ENCODE results near the gene UBQLN4.

UBQLN4 gene

GRCh38 chr1:156053768-156054499 is at the start of gene UBQLN4:
Gene UBQLN4, minus strand, starts transcription at chr1:156053798. Its CDS starts 97 bp downstream, at chr1:156053701.
- peak; percentile 94 for DNase-seq

DNA sequence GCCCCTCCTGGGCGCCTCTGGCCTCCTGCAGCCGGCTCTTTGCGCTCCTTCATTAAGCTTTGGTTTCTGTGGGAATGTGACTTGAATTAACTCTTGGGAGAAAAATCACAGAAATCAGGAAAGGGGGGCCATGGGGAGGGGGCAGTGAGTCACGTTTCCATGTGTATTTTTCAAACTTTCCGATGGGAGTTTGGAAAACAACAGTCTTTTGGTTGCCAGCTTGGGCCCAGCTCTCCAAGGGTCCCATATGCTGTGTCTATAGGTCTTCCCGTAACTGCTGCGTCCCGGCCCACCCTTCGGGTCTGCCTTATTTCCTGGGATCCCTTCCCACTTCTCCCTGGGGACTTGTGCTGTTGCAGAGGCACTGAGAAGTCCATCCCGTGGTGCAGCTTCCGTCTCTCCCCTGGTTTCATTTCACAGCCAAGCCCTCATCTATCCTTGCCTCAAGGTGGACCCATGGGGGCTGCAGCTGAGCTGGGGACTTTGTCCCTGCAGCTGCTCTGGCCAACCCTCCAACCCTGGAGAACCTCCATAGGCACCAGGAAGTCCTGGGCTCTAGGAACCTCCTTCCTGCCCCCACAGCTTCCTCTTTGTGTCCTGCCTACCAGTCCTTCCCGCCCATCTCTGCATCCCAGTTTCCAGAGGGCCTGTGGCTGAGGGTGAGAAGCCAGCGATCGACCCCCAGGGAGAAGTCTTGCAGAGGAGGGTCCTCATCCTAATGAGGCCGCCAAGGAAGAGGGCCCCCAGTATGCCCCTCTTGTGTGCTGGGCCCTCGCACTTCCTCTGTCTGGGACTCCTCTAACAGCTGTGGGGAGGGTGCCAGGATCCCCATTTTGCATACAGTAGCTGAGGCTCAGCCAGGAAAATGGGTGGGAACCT is 49.3 kb upstream of the UBQLN4 start:
- peak; percentile 61 for DNase-seq

- no peak for DNase-seq
These were observed 48.3 kb upstream of the UBQLN4 start for GRCh38 chr1:156101880-156102279.

DNA sequence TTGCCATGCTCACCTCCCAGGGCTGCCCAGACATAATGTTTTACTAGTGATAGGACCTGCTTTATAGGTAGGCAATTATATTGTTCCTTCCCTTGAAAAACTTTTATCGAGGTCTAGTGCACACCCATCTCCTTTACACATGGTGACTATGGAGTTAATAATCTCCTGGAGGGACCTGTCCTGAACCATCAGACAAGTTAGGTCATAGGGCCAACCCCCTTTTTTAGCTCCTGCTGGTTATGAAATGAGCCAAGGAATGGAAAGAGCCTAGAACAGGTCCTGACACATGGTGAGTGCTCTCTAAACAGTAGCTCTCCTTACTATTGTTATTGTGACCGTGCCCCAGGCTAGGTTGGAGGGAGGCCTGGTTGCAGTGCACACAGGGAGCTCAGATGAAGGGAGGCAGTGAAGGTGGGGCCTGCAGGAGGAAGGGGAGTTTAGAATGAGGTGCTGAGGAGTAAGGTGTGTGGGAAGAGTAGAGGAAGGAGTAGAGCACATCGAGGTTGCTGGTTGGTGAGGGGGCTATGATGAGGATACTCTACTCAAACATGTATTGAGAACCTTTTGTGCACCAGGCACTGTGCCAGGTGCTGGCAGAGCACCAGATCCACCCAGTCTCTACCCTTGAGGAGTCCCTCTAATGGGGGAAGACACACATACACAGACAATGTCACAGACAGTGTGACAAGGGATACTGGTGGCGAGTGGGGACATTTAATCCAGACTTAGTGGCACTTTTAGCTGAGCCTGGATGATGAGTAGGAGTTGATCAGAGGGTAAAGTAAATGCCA is 46.8 kb upstream of the UBQLN4 start:
- DNase-seq: no peak

- no peak for DNase-seq
These were observed 45.7 kb upstream of the UBQLN4 start for GRCh38 chr1:156099282-156099681.

GRCh38 chr1:156098784-156099183 is 45.2 kb upstream of the UBQLN4 start:
- DNase-seq: no peak

- peak; percentile 67 for DNase-seq
These were observed 44.0 kb upstream of the UBQLN4 start for GRCh38 chr1:156097499-156098178.

- peak; percentile 90 for DNase-seq
These were observed 43.2 kb upstream of the UBQLN4 start for GRCh38 chr1:156096640-156097391.

DNA sequence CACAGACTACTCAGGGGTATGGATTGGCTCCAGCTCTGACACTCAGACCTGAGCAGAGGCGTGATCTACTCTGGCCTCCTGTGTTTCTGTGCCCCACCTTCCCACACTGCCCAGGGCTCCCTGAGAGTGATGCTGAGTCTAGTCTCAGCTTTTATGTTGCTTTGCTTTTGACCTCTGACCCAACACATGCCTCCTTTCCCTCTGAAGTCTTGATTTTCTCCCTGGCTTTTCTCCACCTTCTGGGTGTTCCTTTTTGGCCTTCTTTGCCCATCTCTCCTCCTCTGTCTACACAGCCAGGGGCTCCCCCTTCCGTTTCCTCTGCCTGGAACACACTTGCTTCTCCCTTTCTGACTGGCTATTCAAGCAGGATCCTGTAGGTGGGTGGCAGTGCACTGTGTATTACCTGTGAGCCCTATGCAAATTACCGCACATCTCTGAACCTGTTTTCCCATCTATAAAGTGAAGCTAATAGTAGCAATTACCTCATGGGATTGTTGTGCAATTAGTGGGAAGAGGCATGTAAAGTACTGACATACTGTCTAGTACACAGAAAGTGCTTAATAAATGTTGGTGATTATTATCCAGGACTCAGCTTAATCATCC is 42.4 kb upstream of the UBQLN4 start:
- no peak for DNase-seq

DNA sequence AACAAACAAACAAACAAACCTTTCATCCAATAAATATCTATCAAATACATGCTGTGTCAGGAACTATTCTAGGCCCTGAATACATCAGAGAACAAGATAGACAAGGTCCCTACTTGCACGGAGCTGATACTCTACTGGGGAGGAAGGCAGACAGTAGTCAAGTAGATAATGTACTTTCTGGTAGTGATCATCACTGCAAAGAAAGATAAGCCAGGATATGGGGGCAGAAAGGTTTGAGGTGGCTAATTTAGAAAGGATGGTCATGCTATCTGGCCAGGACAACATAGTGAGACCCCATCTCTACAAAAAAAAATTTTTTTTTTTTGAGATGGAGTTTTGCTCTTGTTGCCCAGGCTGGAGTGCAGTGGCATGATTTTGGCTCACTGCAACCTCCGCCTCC is 38.0 kb upstream of the UBQLN4 start:
- no peak for DNase-seq

DNA sequence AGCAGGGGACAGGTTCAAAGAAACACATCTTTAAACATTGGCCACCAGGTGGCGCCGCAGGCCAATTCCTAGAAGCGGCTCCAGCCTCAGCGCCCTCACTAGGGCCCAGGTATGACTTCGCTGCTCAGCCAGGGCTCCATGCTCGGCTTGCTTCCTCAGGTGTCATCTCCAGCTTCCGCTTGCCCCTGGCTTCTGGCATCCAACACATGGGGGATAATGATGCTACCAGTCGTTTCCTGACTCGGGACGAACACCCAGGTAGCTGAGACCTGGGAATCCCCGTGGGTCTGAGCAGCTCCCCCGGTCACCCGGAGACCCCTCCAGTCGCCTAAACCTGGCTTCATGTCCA is 37.2 kb upstream of the UBQLN4 start:
- peak; percentile 87 for DNase-seq

DNA sequence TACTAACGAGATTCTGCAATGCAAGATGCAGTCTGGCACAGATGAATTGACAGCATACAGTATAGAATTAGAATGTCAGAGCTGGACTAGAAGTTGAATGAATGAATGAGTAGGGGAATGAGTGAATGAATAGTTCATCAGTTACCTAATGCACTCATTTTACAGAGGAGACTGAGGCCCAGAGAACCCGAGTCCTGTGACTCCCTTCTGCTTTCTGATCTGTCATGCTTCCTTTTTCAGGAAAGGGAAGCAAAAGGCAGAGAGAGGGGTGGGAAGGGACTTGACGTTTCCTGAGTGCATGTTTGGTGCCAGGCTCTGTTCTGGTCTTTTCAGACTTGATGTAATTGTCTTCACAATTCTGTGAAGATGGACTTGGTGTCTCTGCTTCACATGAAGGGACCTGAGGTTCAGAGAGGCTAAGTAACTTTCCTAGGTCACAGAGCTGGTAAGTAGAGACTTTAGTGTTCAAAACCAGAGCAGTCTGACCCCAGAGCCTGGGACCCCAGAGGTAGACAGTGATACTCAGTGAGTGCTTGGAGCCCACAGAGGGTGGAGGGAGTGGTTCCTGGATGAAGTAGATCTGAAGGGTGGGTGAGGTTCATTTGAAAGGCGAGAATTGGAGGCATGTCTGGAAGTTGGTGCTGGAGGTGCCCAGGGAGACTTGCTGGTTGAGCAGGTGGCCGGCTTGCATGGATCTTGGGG is 36.7 kb upstream of the UBQLN4 start:
- DNase-seq: peak; percentile 85

- DNase-seq: no peak
These were observed 36.1 kb upstream of the UBQLN4 start for GRCh38 chr1:156089704-156090103.

- DNase-seq: no peak
These were observed 32.7 kb upstream of the UBQLN4 start for GRCh38 chr1:156086256-156086662.

DNA sequence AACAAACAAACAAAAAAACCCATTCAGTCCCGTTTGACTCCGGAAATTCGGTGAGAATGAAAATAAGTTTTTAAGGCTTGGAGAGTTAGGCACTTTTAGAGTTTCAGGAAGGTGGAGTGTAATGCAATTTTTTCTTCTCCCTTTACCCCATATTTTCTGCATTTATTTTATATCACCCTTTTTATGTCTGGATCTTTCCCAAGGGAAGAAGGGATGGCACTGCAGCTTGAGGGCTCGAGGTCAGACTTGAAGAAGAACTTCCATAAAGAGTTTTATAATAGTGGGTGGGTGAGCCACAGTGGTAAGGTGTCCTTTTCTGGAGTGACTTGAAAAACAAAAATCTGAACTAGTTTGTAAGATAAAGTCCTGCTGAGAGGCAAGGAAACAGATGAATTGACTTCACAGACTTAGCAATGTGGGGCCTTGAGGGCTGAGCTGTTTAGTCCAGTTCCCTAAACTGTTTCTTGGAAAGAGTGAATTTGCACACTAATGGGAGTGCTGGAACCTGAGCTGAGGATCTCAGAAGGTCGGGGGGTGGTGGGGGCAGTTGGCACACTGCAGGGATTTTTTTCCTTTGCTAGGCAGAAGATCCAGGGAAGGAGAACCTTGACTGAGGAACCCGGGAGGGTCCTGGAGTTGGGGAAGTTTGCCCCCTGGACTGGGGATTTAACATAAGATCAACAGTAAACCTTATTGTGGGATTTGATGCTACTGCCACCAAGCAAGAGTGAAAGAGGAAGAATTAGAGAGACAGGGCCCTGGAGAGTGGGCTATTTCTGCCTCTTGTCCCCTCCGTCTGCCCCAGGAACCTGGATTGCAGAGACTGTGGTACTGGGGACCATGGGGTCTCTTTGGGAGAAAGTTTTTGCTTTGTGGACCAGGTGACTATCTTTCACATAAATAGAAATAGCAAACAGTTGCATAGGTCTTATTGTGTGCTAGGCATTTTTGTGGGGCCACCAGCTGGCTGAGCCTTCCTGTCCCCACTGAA is 30.5 kb upstream of the UBQLN4 start:
- no peak for DNase-seq

DNA sequence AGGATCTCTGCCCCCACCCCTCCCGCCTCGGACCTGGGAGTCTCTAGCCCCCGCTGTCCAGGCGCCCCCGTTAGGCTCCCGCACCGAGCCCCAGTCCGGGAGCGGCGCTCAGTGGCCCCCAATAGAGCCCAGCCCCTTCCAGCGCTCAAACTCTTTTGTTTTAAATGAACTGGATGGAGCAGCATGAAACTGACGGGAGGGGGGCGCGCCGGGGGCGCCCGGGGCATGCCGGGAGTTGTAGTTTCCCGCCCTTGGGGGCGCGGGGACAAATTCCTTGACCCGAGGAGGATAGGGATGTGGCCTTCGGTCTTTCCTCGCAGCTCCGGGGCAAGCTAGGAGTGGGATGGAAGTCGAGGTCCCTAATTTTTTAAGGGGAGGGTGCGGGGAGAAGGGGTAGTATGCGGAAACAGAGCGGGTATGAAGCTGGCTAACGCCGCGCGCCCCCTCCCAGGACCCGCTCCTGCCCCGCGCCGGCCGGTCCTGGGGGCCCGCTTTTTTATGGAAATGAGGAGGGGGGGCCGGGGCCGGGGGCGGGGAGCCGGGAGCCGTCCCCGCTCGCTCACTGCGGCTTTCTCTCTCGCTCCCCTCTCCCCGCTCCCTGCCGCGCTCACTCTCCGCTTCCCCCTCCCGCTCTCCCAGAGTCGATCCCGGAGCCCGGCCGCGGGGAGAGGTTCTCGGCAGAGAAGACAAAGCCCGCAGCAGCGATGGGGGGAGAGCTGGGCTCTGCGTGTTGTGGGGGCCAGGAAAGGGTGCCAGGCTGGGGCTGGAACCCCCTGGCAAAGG is 28.9 kb upstream of the UBQLN4 start, which contains the start of gene MEX3A:
Gene MEX3A, minus strand, starts transcription at position 157 of the 783 bp plus-strand sequence. CDS start 467 bp downstream, outside the sequence.
- DNase-seq: peak; percentile 59

GRCh38 chr1:156081917-156082308 is 28.3 kb upstream of the UBQLN4 start:
- DNase-seq: no peak

DNA sequence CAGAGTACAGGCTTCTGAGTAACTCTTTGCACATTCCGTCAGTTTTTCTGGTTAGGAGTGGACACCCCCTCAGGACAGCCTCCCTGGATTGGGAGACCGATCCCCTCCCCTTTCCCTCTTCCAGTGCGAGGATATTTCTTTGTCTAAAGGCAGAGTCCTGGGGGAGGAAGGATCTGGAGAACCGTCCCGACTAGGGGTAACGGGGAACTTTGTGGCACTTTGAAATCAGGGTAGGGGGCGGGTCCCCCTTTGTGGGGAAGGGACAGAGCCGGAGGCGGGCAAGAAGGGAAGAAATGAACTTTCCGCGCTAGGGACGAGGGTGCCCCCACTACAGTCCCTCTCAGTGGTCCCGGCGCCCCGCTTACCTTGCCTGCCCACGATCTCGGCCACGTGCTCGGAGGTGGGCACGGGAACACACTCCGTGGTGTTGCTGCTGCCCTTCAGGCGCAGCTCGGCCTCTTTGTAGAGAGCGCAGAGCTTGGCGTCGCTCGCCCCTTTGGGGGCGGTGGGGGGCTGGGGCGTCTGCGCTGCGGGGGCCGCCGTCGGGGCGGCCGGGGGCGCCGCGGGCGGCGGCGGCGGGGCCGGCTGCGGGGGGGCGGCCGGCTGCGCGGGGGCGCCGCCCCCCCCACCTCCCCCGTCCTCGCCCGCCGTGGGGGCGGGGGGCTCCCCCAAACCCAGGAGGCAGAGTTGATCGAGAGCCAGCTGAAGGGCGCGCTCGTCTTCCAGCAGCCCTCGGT is 27.8 kb upstream of the UBQLN4 start:
- no peak for DNase-seq
